SH-SY5Y (cell line): ENCODE measurements around the gene NR1I3.

ENCODE experiments used
- GATA2 ChIP-seq: IDR thresholded peaks from 2 replicates; pipeline ENCODE4 v1.6.1; 2011; ENCODE audit warnings: mild to moderate bottlenecking, low read depth, low read length
- GATA3 ChIP-seq: IDR thresholded peaks from 2 replicates; pipeline ENCODE4 v1.6.1; 2011; ENCODE audit warnings: low read depth, mild to moderate bottlenecking, low read length, moderate library complexity

DNA sequence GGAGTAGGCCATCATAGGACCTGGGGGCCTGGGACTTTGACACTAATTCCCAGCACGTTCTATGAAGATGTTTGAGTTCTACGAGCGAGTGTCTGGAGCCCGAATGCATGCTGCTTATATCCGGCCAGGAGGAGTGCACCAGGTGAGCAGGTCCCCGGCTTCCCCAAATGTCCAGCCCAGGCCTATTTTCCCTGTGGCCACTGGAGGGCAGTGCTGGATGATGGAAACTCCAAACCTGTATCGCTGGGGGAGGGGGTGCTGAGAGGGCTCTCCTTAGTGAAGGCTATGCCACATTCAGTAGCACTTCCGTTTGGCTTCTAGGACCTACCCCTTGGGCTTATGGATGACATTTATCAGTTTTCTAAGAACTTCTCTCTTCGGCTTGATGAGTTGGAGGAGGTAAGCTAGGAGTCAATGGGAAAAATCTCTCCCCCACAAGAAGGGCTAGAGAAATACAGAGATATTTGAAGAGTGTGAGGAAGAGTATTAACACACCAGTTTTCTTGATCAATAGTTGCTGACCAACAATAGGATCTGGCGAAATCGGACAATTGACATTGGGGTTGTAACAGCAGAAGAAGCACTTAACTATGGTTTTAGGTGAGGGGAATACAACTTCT lies 28.1 kb downstream of the NR1I3 start:
- TF ChIP-seq GATA2 (no peak), GATA3 (no peak)
